ENCODE measurements around the gene ATRNL1.

DNA sequence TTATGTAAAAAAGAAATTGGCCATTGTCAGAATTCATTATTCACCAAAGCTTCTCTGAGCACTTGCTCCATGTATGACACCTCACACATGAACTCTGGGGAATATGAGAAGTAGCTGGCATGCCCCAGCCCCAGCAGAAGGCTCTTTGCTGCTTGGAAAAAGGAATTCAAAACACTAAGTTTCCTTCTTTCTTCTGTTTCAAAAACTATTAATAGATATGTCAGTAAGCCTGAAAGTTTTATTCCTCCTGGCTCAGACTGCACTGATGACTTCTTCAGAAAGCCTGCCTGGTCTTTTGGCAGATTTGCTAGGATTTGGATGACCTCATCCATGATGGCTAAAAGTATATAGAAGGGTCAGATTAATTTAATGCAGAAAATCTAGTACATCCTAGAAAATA is 668.9 kb downstream of the ATRNL1 start:
- TF ChIP-seq SUZ12 (IDR thresholded peaks at IDR 0.05) (no peak), FOXM1 (IDR thresholded peaks at IDR 0.05; ENCODE audit: borderline replicate concordance) (no peak)
